Limb (tissue), 2 donors: ENCODE data around the gene OR6J1.
"Not testable (repeated sequence)": the region's sequence is repeated elsewhere in the genome, so short reads cannot be mapped to it uniquely, and the experiment has no call there.

Experiments used
- DNase-seq, 2 donors: peaks; one replicate each; pipeline ENCODE4 v3.0.0-alpha.2; 2016; ENCODE audit errors: extremely low spot score in 2 of 2

The OR6J1 gene

GRCh38 chr14:22644305-22644635 lies at the start of gene OR6J1:
TSS of gene OR6J1 (minus strand) at chr14:22644352. CDS start at chr14:22634811, 9,541 bp downstream.
- no peak for DNase-seq

GRCh38 chr14:22692194-22692593 lies 48.0 kb upstream of the OR6J1 start:
- DNase-seq = no peak

DNA sequence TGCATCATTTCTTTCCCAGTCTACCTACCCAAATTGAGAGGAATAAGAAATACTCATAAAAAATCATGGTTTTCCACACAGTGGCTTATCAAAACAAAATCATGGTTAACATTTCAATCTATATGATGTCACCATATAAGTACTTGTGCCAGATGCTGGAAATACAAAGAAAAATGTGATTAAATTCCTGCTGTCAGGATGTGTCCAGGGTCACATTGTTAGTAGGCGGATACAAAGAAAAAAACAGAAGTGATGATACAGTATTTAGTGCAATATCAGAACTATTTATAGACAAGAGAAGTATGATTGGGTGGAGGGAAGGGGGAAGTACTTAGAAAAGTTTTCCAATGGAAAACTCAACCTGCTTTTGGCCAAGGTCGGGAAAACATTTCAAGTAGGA lies 47.0 kb upstream of the OR6J1 start:
- no peak for DNase-seq

DNA sequence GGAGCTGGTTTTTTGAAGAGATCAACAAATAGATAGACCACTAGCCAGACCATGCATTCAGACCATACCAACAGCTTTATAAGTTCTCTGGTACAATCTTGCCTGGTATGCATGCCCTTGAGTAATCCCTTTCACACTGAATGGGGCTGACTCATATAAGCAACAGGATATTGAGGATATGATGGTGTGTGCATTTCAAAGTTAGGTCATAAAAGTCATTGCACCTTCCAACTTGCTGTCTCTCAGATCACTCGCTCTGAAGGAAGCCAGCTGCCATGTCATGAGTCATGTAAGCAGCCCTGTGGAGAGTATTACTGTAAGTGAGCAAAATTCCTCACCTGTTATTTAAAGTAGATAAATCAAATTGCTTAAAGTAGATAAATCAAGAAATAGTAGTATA lies 45.0 kb upstream of the OR6J1 start:
- no peak for DNase-seq

DNA sequence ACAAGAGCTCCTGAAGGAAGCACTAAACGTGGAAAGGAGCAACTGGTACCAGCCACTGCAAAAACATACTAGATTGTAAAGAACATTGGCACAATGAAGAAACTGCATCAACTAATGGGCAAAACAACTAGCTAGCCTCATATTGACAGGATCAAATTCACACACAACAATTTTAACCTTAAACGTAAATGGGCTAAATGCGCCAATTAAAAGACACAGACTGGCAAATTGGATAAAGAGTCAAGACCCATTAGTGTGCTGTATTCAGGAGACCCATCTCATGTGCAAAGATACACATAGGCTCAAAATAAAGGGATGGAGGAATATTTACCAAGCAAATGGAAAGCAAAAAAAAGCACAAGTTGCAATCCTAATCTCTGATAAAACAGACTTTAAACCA lies 43.8 kb upstream of the OR6J1 start:
- not testable (repeated sequence) for DNase-seq

GRCh38 chr14:22686176-22686611 lies 42.0 kb upstream of the OR6J1 start:
- not testable (repeated sequence) for DNase-seq

DNA sequence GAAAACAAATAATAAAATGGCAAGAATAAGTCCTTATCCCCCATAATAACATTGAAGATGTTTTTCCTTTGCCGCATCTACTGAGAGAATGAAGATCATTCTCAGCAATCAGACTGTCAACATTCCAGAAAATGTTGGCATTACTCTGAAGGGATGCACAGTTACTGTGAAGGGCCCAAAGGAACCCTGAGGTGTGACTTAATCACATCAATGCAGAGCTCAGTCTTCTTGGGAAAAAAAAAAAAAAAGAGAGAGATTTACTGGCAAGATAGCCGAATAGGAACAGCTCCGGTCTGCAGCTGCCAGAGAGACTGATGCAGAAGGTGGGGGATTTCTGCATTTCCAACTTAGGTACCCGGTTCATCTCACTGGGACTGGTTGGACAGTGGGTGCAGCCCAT lies 41.3 kb upstream of the OR6J1 start:
- DNase-seq = no peak

- DNase-seq = not testable (repeated sequence)
These were observed 39.3 kb upstream of the OR6J1 start for GRCh38 chr14:22683428-22683827.

GRCh38 chr14:22678221-22678620 lies 34.1 kb upstream of the OR6J1 start:
- no peak for DNase-seq

DNA sequence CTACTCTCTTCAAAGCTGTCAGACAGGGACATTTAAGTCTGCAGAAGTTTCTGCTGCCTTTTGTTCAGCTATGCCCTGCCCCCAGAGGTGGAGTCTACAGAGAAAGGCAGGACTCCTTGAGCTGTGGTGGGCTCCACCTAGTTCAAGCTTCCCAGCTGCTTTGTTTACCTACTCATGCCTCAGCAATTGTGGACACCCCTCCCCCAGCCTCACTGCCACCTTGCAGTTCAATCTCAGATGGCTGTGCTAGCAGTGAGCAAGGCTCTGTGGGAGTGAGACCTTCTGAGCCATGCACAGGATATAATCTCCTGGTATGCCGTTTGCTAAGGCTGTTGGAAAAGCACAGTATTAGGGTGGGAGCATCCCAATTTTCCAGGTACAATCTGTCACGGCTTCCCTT lies 33.4 kb upstream of the OR6J1 start:
- not testable (repeated sequence) for DNase-seq

DNA sequence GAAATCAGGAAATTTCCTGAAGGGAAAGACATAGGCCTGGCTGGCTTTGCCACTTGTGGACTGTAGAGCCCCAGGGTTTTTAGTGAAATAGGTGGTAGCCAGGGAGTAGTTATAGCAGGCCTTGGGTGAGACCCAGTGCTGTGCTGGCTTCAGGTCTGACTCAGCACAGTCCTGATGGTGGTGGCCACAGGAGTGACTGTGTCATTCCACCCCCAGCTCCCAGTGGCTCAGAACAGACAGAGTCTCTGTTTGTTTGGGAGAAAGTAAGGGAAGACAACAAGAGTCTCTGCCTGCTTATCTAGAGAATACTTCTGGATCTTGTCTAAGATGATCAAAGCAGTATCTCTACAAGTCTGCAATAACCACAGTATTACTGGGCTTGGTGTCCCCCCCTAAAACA lies 27.5 kb upstream of the OR6J1 start:
- DNase-seq = no peak

GRCh38 chr14:22668863-22669262 lies 24.7 kb upstream of the OR6J1 start:
- DNase-seq = no peak

GRCh38 chr14:22668417-22668816 lies 24.3 kb upstream of the OR6J1 start:
- no peak for DNase-seq

GRCh38 chr14:22667881-22668280 lies 23.7 kb upstream of the OR6J1 start:
- no peak for DNase-seq

DNA sequence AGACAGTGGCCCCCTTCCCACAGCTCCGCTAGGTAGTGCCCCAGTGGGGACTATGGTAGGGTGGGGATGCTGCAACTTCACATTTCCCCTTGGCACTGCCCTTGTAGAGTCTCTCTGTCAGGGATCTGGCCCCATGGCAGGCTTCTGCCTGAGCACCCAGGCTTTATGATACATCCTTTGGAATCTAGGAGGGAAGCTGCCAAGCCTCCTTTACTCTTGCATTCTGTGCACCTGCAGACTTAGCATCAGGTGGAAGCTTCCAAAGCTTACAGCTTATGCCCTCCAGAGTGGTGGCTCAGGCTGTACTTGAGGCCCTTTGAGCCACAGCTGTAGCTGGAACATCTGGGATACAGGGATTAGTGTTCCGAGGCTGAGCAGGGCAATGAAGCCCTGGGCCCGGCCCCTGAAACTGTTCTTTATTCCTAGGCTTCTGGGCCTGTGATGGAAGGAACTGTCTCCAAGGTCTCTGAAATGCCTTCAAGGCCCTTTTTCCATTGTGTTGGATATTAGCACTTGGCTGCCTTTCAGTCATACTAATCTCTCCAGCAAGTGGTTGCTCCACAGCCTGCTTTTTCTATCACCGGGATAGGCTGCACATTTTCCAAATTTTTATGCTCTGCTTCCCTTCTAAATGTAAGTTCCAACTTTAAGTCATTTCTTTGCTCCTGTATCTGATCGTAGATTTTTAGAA lies 22.2 kb upstream of the OR6J1 start:
- DNase-seq = no peak

- DNase-seq = no peak
These were observed 20.1 kb upstream of the OR6J1 start for GRCh38 chr14:22664261-22664660.

- DNase-seq = no peak
These were observed 16.5 kb upstream of the OR6J1 start for GRCh38 chr14:22660654-22661053.

DNA sequence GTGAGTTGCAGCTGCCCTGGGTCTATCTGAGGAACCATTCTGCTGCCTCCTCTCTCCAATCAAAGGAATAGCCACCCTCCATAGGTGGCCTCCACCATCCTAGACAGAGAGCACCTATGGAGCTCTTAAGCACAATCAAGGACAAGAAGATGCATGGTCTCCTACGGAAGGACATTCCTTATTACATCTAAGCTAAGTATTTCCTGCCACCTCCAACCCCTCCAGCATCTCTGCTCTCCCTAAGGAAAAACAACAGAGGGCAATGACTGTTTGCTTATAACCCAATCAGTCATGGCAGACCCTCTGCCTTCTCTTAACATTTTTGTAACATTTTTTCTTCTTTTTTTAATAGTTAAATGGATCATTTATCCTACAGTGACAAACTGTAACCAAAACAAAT lies 14.8 kb upstream of the OR6J1 start:
- no peak for DNase-seq

DNA sequence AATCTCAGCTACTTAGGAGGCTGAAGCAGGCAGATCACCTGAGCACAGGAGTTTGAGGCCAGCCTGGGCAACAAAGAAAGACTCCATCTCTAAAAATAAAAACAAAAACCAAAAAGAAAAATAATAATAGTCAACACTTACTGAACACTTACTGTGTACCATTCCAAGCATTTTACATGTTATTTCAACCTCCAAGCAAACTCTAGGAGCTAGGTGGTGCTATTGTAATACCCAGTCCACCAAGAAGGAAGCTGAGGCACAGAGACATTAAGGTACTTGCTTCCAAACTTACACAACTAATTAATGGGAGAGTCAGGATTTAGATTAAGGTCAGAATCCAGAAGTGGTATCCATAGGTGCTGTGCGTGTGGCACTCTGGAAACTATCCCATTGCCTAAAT lies 13.7 kb upstream of the OR6J1 start:
- DNase-seq = no peak

- no peak for DNase-seq
These were observed 13.0 kb upstream of the OR6J1 start for GRCh38 chr14:22656945-22657731.

- no peak for DNase-seq
These were observed 12.1 kb upstream of the OR6J1 start for GRCh38 chr14:22656226-22656625.

GRCh38 chr14:22653012-22653621 lies 9.0 kb upstream of the OR6J1 start:
- DNase-seq = peak; percentile 21 to 53

GRCh38 chr14:22651586-22651985 lies 7.4 kb upstream of the OR6J1 start:
- no peak for DNase-seq
